ENCODE data around the gene TGFBR1.
"Not testable (repeated sequence)": the region's sequence is repeated elsewhere in the genome, so short reads cannot be mapped to it uniquely, and the experiment has no call there.

The TGFBR1 gene

DNA sequence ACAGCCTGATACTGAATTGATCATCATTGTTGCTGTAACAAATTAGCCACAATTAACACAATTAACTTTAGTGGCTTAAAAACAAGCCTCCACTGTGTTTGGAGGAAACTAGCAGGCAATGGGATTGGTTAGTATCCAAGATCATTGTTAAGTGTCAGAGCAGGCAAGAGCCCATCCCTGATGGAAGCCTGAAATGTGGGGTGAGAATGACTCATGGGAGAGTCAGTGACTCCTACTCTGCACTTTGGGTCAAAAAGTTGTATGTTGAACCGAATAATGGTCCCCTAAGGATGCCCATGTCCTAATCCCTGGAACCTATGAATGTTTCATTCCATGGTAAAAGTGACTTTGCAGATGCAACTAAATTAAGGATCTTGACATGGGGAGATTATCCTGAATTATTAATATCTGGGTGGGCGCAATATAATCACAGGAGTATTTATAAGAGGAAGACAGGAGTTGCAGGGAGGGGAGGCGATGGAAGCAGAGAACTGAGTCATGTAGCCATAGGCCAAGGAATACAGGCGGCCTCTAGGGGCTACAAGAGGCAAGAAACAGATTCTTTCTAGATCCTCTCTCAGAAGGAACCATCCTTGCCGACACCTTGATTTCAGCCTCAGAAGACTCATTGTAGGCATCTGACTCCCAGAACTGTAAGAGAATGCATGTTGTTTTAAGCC, 88.0 kb downstream of the TGFBR1 start:
- no peak for DNase-seq

DNA sequence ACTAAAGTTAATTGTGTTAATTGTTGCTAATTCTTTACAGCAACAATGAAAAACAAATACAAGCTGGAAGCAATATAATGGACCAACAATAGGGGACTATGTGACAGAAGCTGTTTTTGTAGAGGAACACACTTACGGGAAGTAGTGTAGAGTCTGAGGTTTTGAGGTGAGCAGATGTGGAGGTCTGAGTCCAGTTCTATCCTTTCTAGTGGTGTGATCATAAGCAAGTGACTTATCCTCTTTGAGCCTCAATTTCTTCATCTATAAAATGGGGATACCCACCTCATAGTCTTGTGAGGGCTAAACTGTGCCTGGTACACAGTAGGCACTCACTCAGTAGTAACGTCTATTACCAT, 88.5 kb downstream of the TGFBR1 start:
- DNase-seq, result no peak

DNA sequence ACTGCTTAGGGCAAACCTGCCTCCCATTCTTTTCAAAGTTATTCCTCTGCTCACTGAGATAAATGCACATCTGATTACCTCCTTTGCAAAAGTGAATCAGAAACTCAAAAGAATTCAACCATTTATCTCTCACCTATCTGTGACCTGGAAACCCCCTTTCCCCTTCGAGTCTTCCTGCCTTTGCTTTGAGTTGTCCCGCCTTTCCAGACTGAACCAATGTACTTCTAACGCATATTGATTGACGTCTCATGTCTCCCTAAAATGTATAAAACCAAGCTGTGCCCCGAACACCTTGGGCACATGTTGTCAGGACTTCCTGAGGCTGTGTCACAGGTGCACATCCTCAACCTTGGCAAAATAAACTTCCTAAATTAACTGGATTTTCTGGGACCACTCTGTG, 91.6 kb downstream of the TGFBR1 start:
- DNase-seq, result not testable (repeated sequence)

DNA sequence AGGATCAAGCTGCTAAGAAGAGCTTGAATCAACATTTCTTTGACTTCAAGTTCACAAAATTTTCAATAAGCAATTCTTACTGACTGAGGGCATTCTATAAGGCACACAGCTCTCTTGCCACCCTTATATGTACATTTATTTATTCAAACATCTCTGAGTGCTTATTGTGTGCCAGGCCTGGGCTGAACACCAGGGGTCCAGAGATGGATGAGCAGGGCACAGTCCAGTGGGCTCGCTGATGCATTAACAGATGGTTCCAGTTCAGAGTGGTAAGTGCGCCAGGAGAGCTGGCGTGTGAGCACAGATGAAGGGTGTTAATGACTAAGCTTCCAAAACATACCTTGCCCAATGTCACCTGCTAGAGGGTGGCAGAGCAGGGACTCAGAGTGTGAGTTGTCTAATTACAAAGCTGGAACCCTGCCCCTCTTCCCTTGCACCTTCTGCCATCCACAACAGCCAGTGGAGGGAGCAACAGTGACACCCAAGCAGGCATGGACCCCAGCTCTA, 92.3 kb downstream of the TGFBR1 start:
- DNase-seq, result no peak

DNA sequence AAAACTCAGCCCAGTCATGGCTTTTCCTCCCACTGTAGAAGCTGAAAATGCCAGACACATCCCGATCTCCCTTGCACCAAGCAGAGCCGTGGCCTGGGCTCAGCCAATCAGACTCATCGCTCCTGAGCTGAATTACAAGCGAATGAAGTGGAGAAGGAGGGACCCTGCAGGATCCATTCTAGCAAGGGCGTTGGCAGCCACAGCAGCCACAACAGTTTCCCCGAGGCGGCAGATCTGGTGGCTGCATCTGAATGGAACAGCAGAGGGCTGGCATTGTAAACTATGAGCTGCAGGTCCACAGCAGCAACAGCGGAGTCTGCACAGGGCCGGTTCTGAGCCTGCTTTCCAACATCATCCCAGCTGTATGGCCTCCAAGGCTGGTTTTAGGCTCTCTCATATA, 93.1 kb downstream of the TGFBR1 start:
- DNase-seq, result no peak

DNA sequence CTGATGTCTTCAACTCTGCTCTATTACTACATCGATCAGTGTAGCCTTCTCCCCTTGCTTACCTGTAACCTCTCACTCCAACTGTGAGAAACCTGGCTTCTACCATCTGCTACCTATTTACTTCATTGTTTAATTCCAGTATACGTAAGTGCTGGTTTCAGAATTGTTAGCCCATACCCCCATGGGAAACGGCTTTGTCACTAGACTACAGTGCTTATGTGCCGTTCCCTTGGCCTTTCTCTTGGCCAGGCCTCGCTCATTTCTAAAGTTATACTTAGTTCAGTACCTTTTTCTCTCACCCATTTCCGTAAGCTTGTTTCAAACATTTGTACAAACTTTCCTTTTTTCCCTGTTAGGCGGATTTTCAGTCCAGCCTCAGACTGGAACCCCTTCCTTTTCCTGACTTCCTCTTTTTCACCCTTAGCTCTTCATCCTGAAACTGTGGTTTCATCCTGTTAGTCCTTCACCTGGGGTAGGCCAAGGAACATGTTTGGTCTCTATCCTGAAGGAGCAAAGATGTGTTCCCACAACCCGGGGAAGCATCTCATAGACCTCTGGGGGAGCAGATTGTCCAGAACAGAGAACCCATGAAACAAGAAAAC, 95.1 kb downstream of the TGFBR1 start:
- no peak for DNase-seq

DNA sequence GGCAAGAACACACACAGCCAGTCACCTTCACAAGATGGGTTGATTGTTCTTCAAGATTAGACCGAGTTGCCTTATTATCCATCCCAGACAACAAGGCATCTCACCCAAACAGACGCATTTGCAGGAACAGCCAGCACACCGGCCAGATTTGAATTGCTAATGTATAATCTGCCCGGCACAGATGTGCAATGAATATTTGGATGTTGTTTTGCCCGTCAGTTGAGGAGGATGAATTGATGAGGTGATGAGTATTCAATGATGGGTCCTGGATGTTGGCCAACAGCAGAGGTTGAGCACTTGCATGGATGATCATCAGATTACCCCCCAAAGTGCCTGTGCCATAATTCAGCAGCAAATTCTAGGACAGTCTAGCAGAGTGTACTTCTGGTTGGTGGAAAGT, 96.7 kb downstream of the TGFBR1 start:
- DNase-seq, result no peak

Data from inflammatory macrophage treated with lipopolysaccharide for 4 hours (primary cell).